Body of pancreas (tissue), 4 donors: ENCODE data around the gene ROBO2. TPM values are rescaled to one million over a fixed set of nuclear protein-coding genes. Genes with fewer than 3 reads are reported as not detected.

Experiments
- ATAC-seq: fragments of 150-250 bp; one replicate; pipeline ENCODE4 v1.9.1; 2016
- DNase-seq, 4 donors: peaks; one replicate each; pipeline ENCODE4 v3.0.0-alpha.2; 2019
- H3K27ac ChIP-seq, 4 donors: fragments of 200-600 bp; sonication (generic); 1 replicate in 3 of 4; 2 replicates in 1 of 4; pipeline versions ENCODE4 v1.5.1 to v1.6.1; 2016 to 2019; ENCODE audit warnings: mild to moderate bottlenecking in 1 of 4, mixed read lengths in 1 of 4, moderate library complexity in 1 of 4
- H3K27me3 ChIP-seq, 2 donors: fragments of 200-600 bp; sonication (generic); one replicate each; pipeline ENCODE4 v1.6.0; 2016; ENCODE audit warnings: mild to moderate bottlenecking in 1 of 2
- H3K36me3 ChIP-seq, 2 donors: fragments of 200-600 bp; sonication (generic); replicated peaks in 1 of 2; 2 replicates each; pipeline ENCODE4 v1.5.1; 2016; ENCODE audit warnings: low read depth in 2 of 2; ENCODE audit not compliant: insufficient read depth in 1 of 2
- H3K4me1 ChIP-seq: fragments of 200-600 bp; sonication (generic); one replicate; pipeline ENCODE4 v1.6.0; 2016
- H3K4me3 ChIP-seq, 2 donors: fragments of 200-600 bp; sonication (generic); 1 replicate in 1 of 2; 2 replicates in 1 of 2; pipeline ENCODE4 v1.5.1; 2016 to 2019
- H3K9me3 ChIP-seq, 3 donors: fragments of 200-600 bp; sonication (generic); 1 replicate in 2 of 3; 2 replicates in 1 of 3; pipeline ENCODE4 v1.5.1; 2016
- CTCF ChIP-seq, 7 experiments: fragments of 450-650 bp in 4 of 7; fragments of 200-600 bp in 3 of 7; sonication (generic) in 3 of 7; IDR thresholded peaks; one replicate each; pipeline ENCODE4 v1.5.1; 2016 to 2019; ENCODE audit warnings: antibody characterized with exemption in 7 of 7
- POLR2A ChIP-seq, 3 donors: fragments of 450-650 bp; IDR thresholded peaks; one replicate each; pipeline ENCODE4 v1.6.1; 2016; ENCODE audit warnings: antibody characterized with exemption in 3 of 3, mild to moderate bottlenecking in 2 of 3
- WGBS, 2 donors: methylation state at CpG; one replicate each; pipeline ENCODE4 v1.1.5; 2017; 5-methylcytosine and 5-hydroxymethylcytosine counted together
- intact Hi-C: fragments of 100-400 bp; cut with DNase I; formaldehyde crosslinking; loops from one replicate; pipeline ENCODE4 v1.15.1; 2023
- total RNA-seq, 2 donors: library from RNA; depleted of rRNA; stranded (reverse); fragments of >200 nt; gene quantifications; one replicate each; pipeline ENCODE4 v1.1.0, GENCODE V29; 2016

Gene ROBO2
- total RNA-seq, 2 donors from 2014 or later = 1.3 to 3.0 TPM

- TF ChIP-seq POLR2A (IDR thresholded peaks at IDR 0.05) = no peak
- no peak for TF ChIP-seq CTCF (IDR thresholded peaks at IDR 0.05)
- intact Hi-C loops = no loop called here
- Histone ChIP-seq H3K4me1 (no peaks in the 10 kb centered on the region), H3K36me3 (no peaks in the 10 kb centered on the region), H3K4me3 (no peak overlapping the region), H3K27me3 (no peaks in the 10 kb centered on the region), H3K9me3 (no peaks in the 10 kb centered on the region), H3K27ac (no peak overlapping the region)
- DNase-seq (no peak), ATAC-seq (no peak)
These were observed 164.0 kb downstream of the ROBO2 start for GRCh38 chr3:77203851-77204250.

- Histone ChIP-seq H3K9me3 (no peaks in the 10 kb centered on the region), H3K36me3 (no peaks in the 10 kb centered on the region), H3K4me1 (no peaks in the 10 kb centered on the region), H3K27me3 (no peaks in the 10 kb centered on the region), H3K27ac (no peak overlapping the region), H3K4me3 (no peak overlapping the region)
- intact Hi-C loops = no loop called here
- WGBS, 2 donors = 71 to 83% methylated on average over 10 to 11 of the region's 11 CpGs
- TF ChIP-seq POLR2A (IDR thresholded peaks at IDR 0.05) (no peak), CTCF (IDR thresholded peaks at IDR 0.05) (no peak)
- ATAC-seq (no peak), DNase-seq (no peak)
These were observed 164.9 kb downstream of the ROBO2 start for GRCh38 chr3:77204788-77205187.

GRCh38 chr3:77207753-77208152 is 167.9 kb downstream of the ROBO2 start:
- Histone ChIP-seq H3K36me3 (no peaks in the 10 kb centered on the region), H3K27ac (no peak overlapping the region), H3K27me3 (no peaks in the 10 kb centered on the region), H3K4me1 (no peaks in the 10 kb centered on the region), H3K9me3 (no peaks in the 10 kb centered on the region), H3K4me3 (no peak overlapping the region)
- DNase-seq = no peak
- intact Hi-C loops = no loop called here
- ATAC-seq = no peak
- WGBS, 2 donors = 71 to 80% methylated on average over 8 of the region's 8 CpGs
- TF ChIP-seq POLR2A (IDR thresholded peaks at IDR 0.05) (no peak), CTCF (IDR thresholded peaks at IDR 0.05) (no peak)

GRCh38 chr3:77222701-77223100 is 182.8 kb downstream of the ROBO2 start:
- 68 to 71% methylated on average over 3 of the region's 3 CpGs for whole genome bisulfite sequencing, 2 donors
- DNase-seq = no peak
- no peak overlapping the region for H3K27ac ChIP-seq
- no peaks in the 10 kb centered on the region for H3K27me3 ChIP-seq
- no peak overlapping the region for H3K4me3 ChIP-seq
- no peaks in the 10 kb centered on the region for H3K4me1 ChIP-seq
- ATAC-seq = no peak
- TF ChIP-seq POLR2A (IDR thresholded peaks at IDR 0.05) = no peak
- no peak for TF ChIP-seq CTCF (IDR thresholded peaks at IDR 0.05)
- intact Hi-C loops = no loop called here
- no peaks in the 10 kb centered on the region for H3K36me3 ChIP-seq
- no peaks in the 10 kb centered on the region for H3K9me3 ChIP-seq

GRCh38 chr3:77227567-77227966 is 187.7 kb downstream of the ROBO2 start:
- H3K9me3 ChIP-seq = no peaks in the 10 kb centered on the region
- TF ChIP-seq POLR2A (IDR thresholded peaks at IDR 0.05) (no peak), CTCF (IDR thresholded peaks at IDR 0.05) (no peak)
- WGBS, 2 donors = 79 to 86% methylated on average over 2 of the region's 2 CpGs
- no peaks in the 10 kb centered on the region for H3K36me3 ChIP-seq
- DNase-seq = no peak
- no peak overlapping the region for H3K27ac ChIP-seq
- no peak for ATAC-seq
- no peaks in the 10 kb centered on the region for H3K27me3 ChIP-seq
- intact Hi-C loops = no loop called here
- H3K4me1 ChIP-seq = no peaks in the 10 kb centered on the region
- no peak overlapping the region for H3K4me3 ChIP-seq
